ENCODE measurements around the gene ZCWPW2. TPM values are rescaled to one million over a fixed set of nuclear protein-coding genes. Genes with fewer than 3 reads are reported as not detected.

The ZCWPW2 gene
- total and polyA plus RNA-seq, 4 donors: 0.15 to 0.23 (median 0.16) TPM

GRCh38 chr3:28553175-28553574 lies 204.7 kb downstream of the ZCWPW2 start (continued):
- TF ChIP-seq ZBTB33 (IDR thresholded peaks at IDR 0.05): no peak

DNA sequence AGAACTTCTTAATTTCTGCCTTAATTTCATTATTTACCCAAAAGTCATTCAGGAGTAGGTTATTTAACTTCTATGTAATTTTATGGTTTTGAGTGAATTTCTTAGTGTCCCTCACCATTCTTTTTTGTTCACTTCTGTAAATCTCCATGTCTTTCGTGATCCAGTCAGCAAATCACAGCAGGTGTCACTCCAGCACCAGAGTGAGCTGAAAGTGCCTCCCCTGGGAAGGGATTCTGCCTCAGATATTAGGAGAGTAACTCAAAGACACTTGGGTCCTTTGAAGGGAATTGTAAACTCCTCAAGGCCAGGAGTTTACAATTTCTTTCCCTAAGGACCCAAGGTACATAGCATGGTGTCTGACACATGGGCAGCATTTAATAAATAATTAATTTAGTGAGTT lies 207.7 kb downstream of the ZCWPW2 start:
- WGBS: 83% methylated on average over 1 of the region's 1 CpG

DNA sequence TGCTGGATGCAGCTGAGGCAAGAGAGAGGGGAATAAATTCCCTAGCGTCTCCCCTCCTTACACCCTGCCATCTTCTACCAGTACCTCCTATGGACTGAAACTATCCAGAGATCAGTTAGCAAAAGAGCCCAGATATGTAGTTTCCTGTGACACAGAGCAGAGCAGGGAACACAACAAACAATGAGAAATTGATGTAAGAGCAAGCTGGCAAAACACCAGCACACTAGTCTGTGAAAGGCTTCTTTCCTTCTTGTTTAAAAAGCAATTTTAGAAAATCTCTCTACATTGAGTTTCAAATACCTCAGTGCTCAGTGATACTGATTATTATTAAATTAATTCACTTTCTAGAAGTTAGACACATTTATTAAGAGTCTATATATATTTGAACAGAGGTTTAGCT lies 215.7 kb downstream of the ZCWPW2 start:
- no peaks in the 10 kb centered on the region for H3K36me3 ChIP-seq (ENCODE audit: control insufficient read depth in 4 of 4, insufficient read depth in 3 of 4, low read depth in 1 of 4, low read length in 3 of 4)
- H3K4me3 ChIP-seq (ENCODE audit: low read depth in 1 of 3, low read length in 3 of 3): no peak overlapping the region
- no peak for DNase-seq (ENCODE audit: low spot score)
- TF ChIP-seq, protein P1, sequence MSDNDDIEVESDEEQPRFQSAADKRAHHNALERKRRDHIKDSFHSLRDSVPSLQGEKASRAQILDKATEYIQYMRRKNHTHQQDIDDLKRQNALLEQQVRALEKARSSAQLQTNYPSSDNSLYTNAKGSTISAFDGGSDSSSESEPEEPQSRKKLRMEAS (IDR thresholded peaks at IDR 0.05): no peak
- TF ChIP-seq FOXA2 (IDR thresholded peaks at IDR 0.05) (no peak), HNF4G (IDR thresholded peaks at IDR 0.05) (no peak), YY1 (IDR thresholded peaks at IDR 0.05) (no peak), SP1 (IDR thresholded peaks at IDR 0.05) (no peak), HNF4A (conservative IDR thresholded peaks at IDR 0.05) (no peak), RXRA (IDR thresholded peaks at IDR 0.05) (no peak), CTCF (IDR thresholded peaks at IDR 0.05; ENCODE audit: low read depth, low read length, missing input control) (no peak), GABPA (IDR thresholded peaks at IDR 0.05 in 1 of 2, conservative IDR thresholded peaks at IDR 0.05 in 1 of 2) (no peak)
- no peak overlapping the region for H3K27ac ChIP-seq (ENCODE audit: low read depth in 1 of 2, low read length in 2 of 2)
- H3K9me3 ChIP-seq (ENCODE audit: control insufficient read depth in 4 of 4, low read length in 3 of 4): peaks cover 0 to 8% (median 2%) of the 10 kb centered on the region in 4 donors
- no peaks in the 10 kb centered on the region for H3K27me3 ChIP-seq (ENCODE audit: control insufficient read depth in 4 of 4, insufficient read depth in 4 of 4, low read length in 3 of 4)
- no peak overlapping the region for H3K9ac ChIP-seq (ENCODE audit: low read depth in 1 of 2, low read length in 2 of 2)
- H3K4me1 ChIP-seq (ENCODE audit: control insufficient read depth in 4 of 4, insufficient read depth in 4 of 4, low read length in 3 of 4): no peaks in the 10 kb centered on the region
- WGBS: 73% methylated on average over 1 of the region's 1 CpG

More for the DNA sequence above, 207.7 kb downstream of the ZCWPW2 start:
- no peak overlapping the region for H3K27ac ChIP-seq (ENCODE audit: low read depth in 1 of 2, low read length in 2 of 2)
- H3K27me3 ChIP-seq (ENCODE audit: control insufficient read depth in 4 of 4, insufficient read depth in 4 of 4, low read length in 3 of 4): peaks cover 0 to 2% (median 0%) of the 10 kb centered on the region in 4 donors
- no peaks in the 10 kb centered on the region for H3K9me3 ChIP-seq (ENCODE audit: control insufficient read depth in 4 of 4, low read length in 3 of 4)
- TF ChIP-seq RXRA (IDR thresholded peaks at IDR 0.05) (no peak), GABPA (IDR thresholded peaks at IDR 0.05 in 1 of 2, conservative IDR thresholded peaks at IDR 0.05 in 1 of 2) (no peak), FOXA2 (IDR thresholded peaks at IDR 0.05) (no peak)
- TF ChIP-seq, protein P2, sequence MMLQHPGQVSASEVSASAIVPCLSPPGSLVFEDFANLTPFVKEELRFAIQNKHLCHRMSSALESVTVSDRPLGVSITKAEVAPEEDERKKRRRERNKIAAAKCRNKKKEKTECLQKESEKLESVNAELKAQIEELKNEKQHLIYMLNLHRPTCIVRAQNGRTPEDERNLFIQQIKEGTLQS (IDR thresholded peaks at IDR 0.05): no peak
- H3K36me3 ChIP-seq (ENCODE audit: control insufficient read depth in 4 of 4, insufficient read depth in 3 of 4, low read depth in 1 of 4, low read length in 3 of 4): no peaks in the 10 kb centered on the region
- no peaks in the 10 kb centered on the region for H3K4me1 ChIP-seq (ENCODE audit: control insufficient read depth in 4 of 4, insufficient read depth in 4 of 4, low read length in 3 of 4)
- no peak for DNase-seq (ENCODE audit: low spot score)
- H3K9ac ChIP-seq (ENCODE audit: low read depth in 1 of 2, low read length in 2 of 2): no peak overlapping the region
- no peak overlapping the region for H3K4me3 ChIP-seq (ENCODE audit: low read depth in 1 of 3, low read length in 3 of 3)

- H3K4me3 ChIP-seq (ENCODE audit: low read depth in 1 of 3, low read length in 3 of 3): no peak overlapping the region
- no peaks in the 10 kb centered on the region for H3K36me3 ChIP-seq (ENCODE audit: control insufficient read depth in 4 of 4, insufficient read depth in 3 of 4, low read depth in 1 of 4, low read length in 3 of 4)
- H3K9me3 ChIP-seq (ENCODE audit: control insufficient read depth in 4 of 4, low read length in 3 of 4): peaks cover 0 to 5% (median 2%) of the 10 kb centered on the region in 4 donors
- H3K9ac ChIP-seq (ENCODE audit: low read depth in 1 of 2, low read length in 2 of 2): no peak overlapping the region
- DNase-seq (ENCODE audit: low spot score): no peak
- no peaks in the 10 kb centered on the region for H3K4me1 ChIP-seq (ENCODE audit: control insufficient read depth in 4 of 4, insufficient read depth in 4 of 4, low read length in 3 of 4)
- no peak for TF ChIP-seq NR2F2 (IDR thresholded peaks at IDR 0.05)
- no peak for TF ChIP-seq ZBTB33 (IDR thresholded peaks at IDR 0.05)
- no peak for TF ChIP-seq HNF4A (conservative IDR thresholded peaks at IDR 0.05)
- TF ChIP-seq RXRA (IDR thresholded peaks at IDR 0.05): no peak
- TF ChIP-seq FOXA1 (IDR thresholded peaks at IDR 0.05): no peak
- H3K27me3 ChIP-seq (ENCODE audit: control insufficient read depth in 4 of 4, insufficient read depth in 4 of 4, low read length in 3 of 4): peaks cover 0 to 4% (median 1%) of the 10 kb centered on the region in 4 donors
- no peak overlapping the region for H3K27ac ChIP-seq (ENCODE audit: low read depth in 1 of 2, low read length in 2 of 2)
- WGBS: 87% methylated on average over 3 of the region's 3 CpGs
Observed at GRCh38 chr3:28569357-28569756, 220.8 kb downstream of the ZCWPW2 start.
